Effector CD8-positive, alpha-beta T cell (primary cell): Measurements from ENCODE around the gene TNFSF8.

Experiments used
- DNase-seq: peaks from one replicate; lab custom pipeline; 2025; lab: John Stamatoyannopoulos, UW
- total RNA-seq, 4 experiments: gene quantifications; one replicate each; lab custom pipeline; 2026; lab: John Stamatoyannopoulos, UW

Gene TNFSF8, protein sequence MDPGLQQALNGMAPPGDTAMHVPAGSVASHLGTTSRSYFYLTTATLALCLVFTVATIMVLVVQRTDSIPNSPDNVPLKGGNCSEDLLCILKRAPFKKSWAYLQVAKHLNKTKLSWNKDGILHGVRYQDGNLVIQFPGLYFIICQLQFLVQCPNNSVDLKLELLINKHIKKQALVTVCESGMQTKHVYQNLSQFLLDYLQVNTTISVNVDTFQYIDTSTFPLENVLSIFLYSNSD
- total RNA-seq: 28.5 to 214 (median 53.9) reads per million in 4 experiments

DNA sequence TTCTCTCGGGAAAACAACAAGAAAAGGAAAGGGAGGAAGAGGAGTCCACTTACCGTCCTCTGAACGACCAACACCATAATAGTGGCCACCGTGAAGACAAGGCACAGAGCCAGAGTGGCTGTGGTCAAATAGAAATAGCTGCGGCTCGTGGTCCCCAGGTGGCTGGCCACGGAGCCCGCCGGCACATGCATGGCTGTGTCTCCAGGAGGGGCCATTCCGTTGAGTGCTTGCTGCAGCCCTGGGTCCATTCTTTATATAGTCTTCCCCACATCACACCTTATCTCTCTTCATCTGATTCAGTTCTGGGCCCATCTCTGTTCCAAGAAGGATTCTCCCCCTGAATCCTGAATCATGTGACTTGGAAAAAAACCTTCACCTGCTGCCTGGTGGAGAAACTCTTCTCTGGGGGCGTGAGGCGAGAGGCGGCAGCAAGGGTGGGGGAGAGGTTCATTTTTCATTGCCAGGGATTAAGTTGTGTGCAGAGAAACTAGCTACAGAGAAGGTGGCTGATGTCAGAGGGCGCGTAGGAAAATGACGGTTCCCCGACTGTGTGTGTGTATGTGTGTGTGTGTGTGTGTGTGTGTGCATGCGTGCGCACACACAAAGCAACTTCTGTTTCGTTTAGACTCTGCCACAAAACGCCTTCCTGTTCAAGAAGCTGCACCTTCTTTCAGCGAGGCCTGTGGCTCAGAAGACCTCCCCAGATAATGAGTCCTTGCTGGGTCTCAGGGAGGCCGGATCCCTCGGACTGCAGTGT lies at the start of gene TNFSF8:
Gene TNFSF8, minus strand, starts transcription at position 536 of the 757 bp plus-strand sequence. Its CDS starts 288 bp downstream, at position 248.
- DNase-seq: peak; percentile 59

DNA sequence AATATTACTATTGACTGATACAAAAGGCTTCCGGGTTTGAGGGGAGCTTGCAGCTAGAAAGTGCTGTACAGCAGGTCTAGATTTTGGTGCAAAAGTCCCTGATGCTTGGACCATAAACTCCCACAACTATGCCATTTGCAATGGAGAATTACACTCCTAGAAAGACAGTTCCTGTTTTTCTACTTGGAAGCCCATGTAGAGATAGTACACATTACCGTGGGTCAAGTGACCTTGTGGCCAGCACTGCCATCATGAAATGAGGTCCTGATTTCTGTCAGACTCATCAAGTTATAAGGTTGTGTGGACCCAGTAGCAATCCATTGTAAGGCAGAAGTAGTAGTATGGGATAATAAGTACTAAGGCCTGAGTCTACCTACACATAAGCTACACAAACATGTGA lies 42.8 kb upstream of the TNFSF8 start:
- DNase-seq: no peak

DNA sequence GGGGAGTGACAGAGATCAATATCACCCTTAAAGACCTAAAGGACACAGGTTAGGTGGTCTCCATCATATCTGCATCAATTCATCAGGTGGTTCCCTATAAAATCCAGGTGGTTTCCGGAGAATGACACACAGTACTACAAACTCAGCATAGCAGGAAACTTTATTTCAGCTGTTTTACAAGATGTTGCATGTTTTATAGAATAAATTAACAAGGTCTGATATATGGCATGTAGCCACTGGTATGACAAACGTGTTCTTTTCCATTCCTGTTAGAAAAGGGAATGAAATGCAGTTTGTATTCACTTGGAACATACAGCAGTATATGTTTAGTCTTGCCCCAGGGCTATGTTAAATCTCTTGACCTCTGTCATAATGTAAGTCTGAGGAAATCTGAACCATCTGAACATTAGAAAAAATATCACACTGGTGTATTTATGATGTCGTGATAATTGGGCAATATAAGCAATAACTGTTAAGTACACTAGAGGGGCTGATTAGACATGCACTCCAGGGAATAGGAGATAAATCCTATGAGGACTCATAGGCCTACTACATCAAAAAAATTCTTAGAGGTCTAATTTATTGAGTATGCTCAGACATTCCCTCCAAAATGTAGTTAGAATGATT lies 42.2 kb upstream of the TNFSF8 start:
- no peak for DNase-seq

DNA sequence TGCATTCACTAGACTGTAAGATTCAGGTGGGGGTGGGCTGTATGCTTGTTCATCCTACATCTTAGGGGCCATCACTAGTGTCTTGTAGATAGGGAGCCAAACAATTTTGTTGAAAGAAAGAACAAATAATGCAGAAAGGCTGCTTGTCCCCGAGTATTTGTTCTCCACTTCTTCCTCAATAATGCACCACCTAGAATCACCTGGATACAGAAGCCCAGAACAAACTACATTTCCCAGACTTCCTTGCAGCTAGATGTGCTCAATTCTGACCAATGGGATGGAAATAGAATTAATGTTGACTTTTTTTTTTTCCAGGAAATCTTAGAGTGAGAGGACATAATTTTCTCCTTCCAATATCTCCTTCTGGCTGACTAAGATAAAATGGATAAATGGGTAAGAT lies 38.9 kb upstream of the TNFSF8 start:
- no peak for DNase-seq

DNA sequence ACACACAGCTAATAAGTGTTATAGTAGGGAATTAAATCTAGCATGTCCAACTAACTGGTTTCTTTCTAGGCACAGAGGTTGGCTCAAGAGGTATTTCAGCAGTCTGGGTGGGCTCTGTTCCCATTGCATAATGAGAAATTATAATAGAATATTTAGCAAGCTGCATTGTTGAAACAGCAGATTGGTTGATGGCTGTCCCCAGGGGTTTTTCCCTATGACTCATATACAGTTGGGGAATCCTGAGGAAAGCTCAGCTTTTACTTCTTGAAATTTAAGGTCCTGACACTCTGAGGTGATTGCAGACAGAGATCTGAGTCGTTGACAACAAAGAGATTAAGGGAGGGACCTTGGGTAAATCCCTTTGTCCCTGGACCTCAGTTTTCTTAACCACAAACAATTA lies 38.3 kb upstream of the TNFSF8 start:
- no peak for DNase-seq

DNA sequence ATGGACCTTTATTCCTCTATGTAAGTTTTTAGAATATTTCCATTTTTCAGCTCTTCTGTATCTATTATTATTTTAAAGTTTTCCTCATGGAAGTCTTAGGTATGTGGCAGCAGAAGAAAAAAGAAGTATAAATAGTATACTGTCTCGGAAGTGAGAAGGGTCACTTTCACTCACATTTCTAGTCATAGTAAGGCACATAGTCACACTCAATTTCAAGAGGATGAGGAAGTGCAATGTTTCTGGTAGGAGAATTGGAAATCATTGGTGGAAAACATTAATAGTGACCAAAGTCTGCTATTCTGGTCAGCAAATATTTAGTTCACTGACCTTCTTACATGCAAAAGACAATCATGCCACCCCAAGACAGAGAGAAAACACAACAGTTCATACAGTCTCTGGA lies 35.2 kb upstream of the TNFSF8 start:
- no peak for DNase-seq

DNA sequence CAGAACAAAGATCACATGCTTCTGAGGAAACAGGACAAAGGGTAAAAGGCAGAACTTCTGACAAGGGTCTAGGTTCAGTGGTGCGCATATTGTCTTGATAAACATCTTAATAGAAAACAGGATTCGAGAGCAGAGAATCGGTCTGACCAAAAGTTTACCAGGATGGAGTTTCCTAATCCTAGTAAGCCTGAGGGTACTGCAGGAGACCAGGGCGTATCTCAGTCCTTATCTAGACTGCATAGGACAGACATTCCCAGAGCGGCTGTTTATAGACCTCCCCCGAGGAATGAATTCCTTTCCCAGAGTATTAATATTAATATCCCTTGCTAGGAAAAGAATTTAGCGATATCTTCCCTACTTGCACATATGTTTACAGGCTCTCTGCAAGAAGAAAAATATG lies 32.4 kb upstream of the TNFSF8 start:
- no peak for DNase-seq

DNA sequence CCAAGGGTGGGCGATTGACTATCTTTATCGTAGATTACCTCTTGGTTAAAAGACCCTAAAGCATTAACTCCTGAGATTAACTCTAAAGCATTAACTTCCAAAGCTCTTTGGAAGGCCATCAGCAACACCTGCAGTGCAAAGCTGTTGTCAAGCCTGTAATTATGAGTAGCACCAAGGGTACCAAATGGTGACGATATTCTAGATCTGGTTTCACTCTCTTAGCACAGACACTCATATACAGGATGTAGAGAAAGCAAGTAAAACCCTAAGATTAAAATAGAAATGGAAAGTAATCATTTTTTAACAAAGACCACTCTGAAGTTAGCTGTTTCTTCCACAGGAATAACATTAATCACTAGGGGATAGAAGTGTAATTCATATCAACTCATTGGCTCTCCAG lies 29.9 kb upstream of the TNFSF8 start:
- DNase-seq: no peak

DNA sequence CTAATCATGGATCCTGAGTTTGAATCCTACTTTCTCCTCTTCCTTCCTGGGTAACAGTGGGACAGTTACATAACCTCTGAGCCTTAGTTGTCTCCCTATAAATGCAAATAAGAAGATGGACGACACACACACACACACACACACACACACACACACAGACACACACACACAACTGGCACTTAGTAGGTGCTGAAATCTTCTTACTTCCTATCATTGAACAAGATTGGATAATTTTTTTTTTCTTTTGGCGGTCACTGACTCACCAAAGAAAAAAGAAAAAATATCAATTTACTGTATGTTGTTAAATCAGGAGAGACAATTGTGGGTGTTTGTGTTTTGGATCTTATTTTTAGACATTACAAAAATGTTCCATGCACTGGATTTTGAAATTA lies 28.4 kb upstream of the TNFSF8 start:
- no peak for DNase-seq

DNA sequence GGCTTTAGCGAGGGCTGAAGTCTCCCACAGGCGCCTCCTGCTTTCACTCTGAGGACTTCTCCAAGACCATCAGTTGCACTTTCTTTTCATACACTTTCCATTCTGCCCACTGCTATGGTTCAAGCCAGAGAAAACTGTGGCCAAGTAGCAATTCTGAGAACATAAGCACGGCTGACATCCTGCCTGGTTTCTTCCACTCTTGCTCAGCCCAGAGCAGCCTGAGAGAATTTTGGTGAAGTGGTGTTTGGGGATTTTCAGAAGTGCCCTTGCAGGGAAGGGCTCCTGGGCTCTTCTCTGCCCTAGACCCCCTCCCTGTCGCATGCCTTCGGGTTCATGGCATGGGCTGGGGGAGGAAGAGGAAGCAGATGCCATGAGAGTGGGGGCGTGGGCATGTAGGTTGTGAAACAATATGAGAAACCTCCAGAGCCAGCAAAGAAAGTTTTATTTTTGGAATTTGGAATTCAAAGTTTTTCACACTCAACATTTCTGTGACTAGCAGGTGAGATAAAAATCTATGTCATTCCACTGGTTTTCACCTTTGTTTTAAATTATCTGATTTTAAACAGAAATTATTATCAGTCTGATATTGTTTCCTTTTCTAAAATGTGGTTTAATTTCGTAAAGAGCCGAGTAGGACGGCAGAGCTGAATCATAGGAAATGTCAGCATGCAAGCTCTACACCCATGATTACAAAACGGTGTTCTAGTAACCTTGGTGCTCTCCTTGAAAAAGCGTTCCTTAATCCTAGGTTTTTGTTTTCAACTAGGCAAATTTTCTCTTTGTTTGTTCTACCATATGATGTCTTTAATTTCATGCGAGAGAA lies 27.8 kb upstream of the TNFSF8 start:
- DNase-seq: no peak

DNA sequence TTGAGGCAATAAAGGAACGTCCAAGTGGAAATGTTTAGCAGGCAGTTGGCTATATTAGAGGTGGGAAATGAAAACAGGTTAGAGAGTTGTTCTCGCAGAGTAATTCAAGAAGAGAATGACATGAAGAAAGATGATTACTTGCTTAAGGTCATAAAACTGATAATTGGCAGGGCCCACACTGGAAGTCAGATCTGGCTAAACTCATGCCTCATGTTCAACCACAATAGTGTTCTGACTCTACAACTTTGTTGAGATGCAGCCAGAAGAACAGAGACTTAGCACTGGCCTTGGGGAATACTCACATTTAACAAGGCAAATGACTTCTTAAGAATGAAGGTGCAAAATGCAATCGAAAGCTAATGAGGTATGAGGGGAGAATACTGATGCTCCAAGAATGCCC lies 27.2 kb upstream of the TNFSF8 start:
- DNase-seq: no peak

DNA sequence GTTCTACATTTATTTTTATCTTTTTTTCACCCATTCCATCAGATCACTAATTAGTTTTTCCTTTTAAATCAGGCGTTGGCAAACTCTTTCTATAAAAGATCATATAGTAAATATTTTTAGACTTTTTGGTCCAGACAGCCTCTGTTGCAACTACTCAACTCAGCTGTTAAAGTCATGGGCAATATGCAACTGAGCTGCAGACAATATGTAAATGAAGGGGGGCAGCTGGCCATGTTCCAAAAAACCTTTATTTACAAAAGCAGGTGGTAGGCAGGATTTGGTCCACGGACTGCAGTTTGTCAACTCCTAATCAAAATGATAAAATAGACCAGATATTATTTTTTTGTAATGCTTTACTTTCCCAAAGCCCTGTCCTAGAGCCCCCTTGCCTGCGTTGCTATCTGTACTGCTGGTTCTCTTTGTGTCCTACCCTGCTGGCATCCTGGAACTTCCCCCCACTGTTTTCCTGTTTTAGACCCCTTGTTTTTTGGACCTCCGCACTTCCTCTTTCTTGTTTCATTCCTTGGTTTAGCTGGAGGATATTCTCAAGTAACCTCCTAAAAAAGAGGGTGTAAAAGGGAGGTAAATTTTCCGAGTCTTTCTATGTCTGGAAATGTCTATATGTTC lies 24.7 kb upstream of the TNFSF8 start:
- no peak for DNase-seq

DNA sequence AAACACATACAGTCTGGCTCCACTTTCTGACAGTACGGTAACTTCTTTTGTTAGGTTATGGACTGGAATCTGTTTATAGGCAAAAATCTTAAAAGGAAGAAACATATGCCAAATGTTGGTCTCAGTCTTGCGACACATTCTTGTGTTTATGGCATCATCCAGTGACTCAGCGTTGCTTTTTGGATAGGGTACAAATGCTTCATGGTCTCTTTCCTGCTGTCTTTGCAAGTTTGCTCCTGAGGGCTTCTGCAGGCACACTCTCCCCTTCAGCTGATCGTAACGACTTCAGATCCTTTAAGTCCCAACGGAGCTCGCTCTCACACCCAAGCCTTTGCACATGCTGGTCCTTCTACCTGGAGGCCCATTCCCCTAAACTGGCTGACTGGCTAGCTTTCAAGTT lies 23.6 kb upstream of the TNFSF8 start:
- no peak for DNase-seq

DNA sequence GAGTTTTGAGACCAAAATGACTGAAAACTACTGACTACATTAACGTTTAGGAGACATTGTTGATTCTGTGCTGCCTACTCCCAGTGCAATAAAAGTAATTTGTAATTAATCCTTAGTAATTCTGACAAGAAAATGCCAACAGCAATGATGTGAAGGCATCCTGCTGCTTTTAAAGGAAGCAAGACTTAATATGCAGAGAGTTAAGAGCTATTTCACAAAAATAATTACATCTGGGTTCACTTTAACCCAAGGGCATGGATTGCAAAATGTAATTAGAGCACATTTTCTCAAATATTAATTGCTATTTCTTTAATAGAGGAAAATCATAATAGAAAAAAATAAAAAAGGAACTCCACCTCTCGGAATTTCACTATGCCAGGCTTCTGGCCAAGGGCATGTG lies 22.7 kb upstream of the TNFSF8 start:
- DNase-seq: no peak

DNA sequence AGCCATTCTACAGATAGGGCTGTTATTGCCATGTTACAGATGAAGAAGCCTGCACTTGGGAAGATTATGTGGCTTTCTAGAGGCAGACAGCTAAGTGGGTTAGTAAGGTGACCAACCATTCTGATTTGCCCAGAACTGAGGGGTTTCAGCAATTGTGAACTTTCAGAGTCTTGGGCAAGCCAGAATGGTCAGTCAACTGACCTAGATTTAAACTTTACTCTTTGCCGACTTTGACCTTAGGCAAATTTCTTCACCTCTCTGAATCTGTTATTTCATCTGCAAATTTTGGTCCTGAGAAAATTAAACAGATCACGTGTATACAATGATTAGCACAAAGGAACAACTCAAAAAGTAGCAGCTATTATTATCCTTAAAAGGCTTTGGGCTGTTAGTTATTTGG lies 20.4 kb upstream of the TNFSF8 start:
- no peak for DNase-seq

DNA sequence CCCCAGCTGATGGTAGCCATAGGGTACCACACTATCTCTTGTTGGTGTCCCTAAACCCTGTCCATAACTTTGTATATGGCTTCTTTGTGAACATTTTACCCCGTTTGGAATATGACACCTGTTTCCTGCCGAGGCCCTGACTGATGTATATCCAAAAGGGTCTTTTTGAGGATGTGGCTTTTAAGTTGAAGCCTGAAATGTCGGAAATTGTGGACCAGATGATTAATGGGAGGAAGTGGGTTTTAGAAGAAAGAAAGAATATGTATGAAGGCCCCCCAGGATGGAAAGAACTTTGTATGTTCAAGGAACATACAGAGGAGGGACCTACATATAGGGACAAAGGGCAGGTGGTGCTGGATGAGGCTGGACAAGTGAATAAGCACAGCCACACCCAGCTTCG lies 16.7 kb upstream of the TNFSF8 start:
- DNase-seq: no peak

DNA sequence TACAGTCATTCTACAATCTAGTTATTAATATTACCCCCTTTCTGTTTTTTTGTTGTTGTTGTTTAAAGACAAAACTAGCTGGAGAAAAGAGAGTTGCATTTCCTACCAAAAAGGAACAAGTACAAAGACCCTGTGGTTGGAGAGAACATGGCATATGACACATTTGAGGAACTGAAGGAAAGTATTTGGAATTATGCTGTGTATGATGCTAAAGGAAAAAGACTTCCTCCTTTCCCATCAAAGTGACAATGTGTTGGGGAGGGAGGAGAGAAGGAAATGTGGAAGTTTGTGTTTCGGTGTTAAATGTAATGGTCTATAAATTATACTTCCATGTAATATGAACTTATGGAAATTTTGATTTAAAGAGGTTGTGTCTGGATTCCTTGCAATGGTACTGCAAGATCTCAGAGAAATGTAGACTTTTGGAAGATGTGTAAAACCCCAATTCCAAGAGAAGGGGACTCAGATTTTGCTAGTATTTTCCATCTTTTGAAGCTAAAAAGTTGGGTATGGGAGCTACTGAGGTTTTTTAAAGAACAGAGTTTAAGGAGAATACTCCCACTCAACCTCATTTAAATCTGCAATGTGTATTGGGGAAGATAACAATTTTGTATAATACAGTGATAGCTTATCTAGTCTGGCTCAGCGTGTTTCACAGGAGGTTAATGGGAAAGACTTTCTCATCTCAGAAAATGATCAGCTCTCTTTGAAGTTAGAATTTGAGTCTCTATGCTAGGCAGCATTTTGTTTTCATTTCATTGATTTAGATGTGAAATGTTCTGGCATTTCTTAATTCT lies 15.4 kb upstream of the TNFSF8 start:
- no peak for DNase-seq

DNA sequence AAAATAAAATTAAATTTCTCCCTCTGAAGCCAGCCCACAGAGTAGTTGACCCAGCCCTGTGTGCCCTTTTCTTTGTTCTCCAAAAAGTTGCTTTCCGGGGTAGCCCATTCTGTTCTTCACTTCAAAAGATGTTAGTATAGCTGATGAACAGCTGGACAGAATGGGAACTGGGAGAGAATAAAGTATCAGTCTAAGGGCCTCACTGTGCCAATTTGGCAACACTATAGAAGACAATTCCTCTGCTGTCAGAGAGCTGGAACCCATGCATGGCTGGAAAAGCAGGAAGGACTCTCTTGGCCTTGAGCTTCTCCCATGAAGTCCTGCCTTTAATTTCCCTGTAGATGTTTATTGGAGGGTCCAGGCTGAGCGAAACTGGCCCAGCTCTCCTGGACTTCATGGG lies 11.0 kb upstream of the TNFSF8 start:
- DNase-seq: no peak

DNA sequence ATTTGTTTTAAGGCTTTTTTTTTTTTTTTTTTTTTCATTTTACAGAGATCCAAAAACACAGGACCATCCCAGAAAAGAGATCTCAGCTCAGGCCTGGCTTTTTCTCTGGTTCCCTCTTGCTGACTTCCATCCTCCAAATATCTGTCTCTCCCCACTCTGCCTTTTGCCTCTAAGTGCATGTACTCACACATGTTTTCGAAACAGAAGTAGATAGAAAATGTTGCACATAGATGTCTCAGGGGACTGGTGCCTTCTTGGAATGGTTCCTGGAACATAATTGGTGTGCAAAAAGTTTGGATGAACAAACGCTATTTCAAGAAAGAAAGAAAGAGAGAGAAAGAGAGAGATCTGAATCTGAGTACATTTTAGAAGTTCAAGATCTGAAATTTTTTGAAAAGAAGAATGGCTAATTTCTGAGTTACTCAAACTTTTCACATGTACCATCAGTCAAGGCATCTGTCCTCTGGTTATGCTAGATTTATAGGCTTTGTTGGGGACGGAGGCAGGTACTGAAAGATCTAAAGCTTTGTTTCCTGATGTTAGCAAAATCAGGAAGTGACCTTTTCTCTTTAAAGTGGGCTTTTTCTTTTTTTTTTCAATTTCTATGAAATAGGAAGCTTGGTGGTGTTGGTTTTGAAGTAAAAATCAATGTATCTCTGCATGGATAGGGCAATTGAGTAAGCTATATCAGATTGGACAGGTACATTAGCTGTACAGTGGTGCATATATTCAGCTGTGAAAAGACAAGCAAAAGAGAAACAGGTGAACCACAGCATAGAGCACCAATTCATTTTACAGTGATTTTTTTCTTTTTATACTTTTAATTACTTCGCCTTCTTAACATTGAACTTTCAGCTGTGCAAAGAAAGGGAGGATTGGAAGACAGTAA lies 8.5 kb upstream of the TNFSF8 start:
- no peak for DNase-seq

DNA sequence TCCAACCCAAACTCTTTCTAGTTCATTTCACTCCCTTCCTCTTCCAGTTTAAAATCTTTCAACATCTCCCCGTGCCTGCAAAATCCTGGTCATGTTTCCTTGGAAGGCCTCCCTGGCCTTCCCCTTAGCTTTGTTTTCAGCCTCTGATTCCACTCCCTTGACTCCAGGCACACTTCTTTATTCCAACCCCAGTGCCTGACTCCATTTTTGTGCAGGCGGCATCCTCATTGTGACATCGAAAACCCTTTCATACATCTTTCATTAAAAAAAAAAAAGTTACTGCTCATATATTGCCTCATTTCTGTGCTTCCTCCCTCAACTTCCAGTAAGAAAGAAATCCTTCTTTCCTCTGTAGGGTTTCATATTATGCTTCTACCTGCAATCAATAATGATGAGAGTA lies 7.1 kb upstream of the TNFSF8 start:
- DNase-seq: no peak
